Measurements from ENCODE around the gene C5orf63.

C5orf63 gene

DNA sequence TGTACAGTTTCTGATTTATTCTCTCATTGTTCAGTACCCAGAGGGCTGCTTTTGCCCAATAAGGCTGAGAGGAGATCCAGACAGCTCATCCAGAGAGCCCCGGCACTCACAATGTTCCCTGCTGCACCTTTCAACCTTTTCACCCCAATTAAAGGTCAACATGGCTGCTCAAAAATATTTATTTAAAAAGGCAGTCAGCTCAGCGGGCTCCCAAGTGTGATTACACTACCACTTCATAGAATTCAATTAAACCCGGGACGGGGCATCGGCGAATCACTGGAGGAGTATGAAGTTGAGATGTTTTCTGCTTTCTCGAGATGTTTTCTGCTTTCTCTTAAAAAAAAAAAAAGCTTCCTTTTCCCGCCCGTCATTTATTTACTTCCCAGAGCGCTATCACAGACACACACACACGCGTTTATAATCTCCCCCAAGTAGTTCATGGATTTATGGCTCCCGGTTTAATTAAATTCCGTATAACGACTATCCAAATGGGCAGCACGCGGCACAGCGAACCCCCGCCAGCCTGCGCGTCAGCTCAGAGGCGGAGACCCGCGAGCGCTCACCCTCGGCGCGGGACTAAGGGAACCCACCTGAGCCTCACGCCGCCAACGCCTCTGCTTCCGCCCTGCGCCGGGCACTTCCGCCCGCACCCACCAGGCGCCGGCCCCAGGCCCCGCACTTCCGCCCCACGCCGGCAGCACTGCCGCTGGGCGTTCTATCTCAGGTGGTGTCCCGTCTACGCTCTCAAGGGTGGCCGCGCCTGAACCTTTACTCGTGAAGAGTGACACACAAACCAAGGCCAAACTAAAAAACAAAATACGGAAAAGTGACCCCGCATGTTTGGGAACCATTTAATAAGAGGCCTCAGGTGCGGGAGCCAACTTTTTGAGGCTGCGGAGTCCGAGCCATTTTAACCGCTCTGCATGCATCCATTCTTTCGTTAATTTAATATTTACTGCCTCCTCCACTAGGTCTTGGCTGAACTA is at the start of gene C5orf63:
TSS of gene C5orf63 (minus strand) at position 642 of the 986 bp plus-strand sequence. CDS start 14,507 bp downstream, outside the sequence.
- TF ChIP-seq, protein P1, sequence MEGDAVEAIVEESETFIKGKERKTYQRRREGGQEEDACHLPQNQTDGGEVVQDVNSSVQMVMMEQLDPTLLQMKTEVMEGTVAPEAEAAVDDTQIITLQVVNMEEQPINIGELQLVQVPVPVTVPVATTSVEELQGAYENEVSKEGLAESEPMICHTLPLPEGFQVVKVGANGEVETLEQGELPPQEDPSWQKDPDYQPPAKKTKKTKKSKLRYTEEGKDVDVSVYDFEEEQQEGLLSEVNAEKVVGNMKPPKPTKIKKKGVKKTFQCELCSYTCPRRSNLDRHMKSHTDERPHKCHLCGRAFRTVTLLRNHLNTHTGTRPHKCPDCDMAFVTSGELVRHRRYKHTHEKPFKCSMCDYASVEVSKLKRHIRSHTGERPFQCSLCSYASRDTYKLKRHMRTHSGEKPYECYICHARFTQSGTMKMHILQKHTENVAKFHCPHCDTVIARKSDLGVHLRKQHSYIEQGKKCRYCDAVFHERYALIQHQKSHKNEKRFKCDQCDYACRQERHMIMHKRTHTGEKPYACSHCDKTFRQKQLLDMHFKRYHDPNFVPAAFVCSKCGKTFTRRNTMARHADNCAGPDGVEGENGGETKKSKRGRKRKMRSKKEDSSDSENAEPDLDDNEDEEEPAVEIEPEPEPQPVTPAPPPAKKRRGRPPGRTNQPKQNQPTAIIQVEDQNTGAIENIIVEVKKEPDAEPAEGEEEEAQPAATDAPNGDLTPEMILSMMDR (IDR thresholded peaks at IDR 0.05): no peak

DNA sequence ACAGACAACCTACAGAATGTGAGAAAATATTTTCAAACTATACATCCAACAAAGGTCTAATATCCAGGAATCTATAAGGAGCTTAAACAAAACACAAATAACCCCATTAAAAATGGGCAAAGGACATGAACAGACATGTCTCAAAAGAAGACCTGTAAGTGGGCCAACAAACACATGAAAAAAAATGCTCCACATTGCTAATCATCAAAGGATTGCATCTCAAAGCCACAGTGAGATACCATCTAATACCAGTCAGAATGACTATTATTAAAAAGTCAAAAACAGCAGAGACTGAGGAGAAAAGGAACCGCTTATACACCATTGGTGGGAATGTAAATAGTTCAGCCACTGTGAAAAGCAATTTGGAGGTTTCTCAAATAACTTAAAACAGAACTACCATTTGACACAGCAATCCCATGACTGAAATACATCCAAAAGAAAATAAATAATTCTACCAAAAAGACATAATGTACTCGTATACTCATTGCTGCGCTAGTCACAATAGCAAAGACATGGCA is 39.1 kb upstream of the C5orf63 start:
- TF ChIP-seq, protein P1 (IDR thresholded peaks at IDR 0.05): no peak

DNA sequence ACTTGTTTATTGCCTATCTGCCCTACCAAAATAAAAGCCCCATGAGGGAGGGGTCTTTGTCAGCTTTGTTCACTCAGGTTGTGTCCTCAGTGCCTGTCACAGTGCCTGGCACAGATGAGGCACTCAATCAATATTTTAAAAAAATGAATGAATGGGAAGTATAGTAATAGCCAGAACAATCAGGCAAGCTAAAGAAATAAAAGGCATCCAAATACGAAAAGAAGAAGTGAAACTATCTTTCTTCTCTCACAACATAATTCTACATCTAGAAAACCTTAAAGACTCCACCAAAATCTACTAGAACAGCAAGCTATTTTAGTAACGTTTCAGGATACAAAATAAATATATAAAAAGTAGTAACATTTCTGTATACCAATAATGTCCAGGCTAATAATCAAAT is 37.8 kb upstream of the C5orf63 start:
- TF ChIP-seq, protein P1 (IDR thresholded peaks at IDR 0.05): no peak

DNA sequence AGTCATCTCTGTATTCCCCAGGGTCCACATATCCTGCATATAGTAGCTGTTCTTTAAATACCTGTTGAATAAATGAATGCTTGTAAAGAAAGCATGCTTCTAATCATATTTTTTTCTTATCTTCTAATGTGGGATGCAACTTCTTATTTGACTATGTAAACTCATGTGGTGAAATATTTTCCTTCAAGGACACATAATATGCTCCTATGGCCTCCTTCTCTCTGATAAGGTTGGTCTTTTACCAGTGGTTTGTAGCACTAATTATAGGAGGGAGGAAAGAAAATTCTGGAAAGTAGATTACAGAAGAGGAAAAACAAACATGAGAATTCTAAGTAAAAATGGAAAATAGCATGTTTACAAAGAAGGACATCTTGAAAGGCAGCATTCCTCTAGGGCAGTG is 28.6 kb upstream of the C5orf63 start:
- TF ChIP-seq, protein P1 (IDR thresholded peaks at IDR 0.05): no peak

DNA sequence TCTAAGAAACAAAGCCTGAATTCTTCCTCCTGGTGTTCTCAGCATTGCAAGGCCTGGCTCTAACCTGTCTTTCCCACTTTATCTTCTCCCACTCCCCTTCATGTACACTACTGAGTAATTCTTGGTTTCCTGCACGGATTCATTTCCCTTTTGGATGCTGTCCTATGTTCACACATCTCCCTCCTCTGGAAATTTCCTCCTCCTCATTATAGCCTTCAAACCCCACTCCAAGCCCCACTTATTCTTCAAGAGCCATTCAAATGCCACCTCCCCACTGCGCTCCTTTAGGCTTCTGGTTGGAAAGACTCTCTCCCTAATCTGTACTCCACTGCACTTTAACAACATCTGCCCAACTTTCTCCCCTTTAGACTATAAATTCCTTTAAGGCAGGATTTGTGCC is 28.2 kb upstream of the C5orf63 start:
- TF ChIP-seq, protein P1 (IDR thresholded peaks at IDR 0.05): no peak

DNA sequence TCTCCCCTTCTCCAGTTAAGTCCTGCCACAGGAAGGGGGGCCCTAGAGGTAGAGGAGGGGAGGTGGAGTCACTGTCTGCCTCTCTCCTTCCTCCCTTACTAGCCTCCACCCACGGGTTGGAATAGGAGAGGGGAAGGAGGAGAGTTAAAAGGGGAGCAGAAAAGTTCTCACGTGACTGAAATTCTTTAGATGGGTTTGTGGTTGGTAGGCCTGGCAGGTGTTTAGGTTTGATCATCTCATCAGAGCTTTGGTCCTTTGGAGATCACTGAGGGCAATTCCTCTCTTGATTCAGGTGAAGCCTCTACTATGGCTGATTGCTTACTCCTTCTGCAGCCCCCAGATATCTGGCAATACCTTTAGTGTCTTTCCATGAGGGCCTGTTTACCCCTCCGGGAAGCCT is 24.9 kb upstream of the C5orf63 start:
- TF ChIP-seq, protein P1 (IDR thresholded peaks at IDR 0.05): no peak

DNA sequence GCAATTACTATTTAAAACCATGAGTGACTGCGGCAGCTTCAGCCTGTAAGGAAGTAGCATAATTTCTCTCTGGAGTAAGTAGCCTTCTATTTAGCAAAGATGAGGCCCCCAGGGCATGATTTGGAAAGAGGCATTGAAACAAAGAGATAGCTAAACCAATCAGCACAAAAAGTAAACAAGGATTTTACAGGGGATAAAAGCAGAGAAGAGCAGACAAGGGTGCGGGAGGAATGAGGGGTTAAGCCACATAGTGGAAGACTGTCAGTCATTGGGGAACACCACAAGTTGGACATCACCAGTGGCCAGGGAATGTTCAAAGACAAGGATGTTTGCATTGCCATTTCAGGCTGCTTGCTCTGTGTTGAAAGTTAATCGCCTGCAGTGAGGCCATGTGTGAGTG is 24.0 kb upstream of the C5orf63 start:
- TF ChIP-seq, protein P1 (IDR thresholded peaks at IDR 0.05): no peak
